ENCODE data around the gene ATP2B3. TPM values are rescaled to one million over a fixed set of nuclear protein-coding genes. Genes with fewer than 3 reads are reported as not detected.
A peak's percentile ranks its signal among the peaks of the same experiment; 100 is the strongest.
"Not testable (repeated sequence)": the region's sequence is repeated elsewhere in the genome, so short reads cannot be mapped to it uniquely, and the experiment has no call there.

The ATP2B3 gene
- total RNA-seq, 2 experiments from 2014 or later = not detected

DNA sequence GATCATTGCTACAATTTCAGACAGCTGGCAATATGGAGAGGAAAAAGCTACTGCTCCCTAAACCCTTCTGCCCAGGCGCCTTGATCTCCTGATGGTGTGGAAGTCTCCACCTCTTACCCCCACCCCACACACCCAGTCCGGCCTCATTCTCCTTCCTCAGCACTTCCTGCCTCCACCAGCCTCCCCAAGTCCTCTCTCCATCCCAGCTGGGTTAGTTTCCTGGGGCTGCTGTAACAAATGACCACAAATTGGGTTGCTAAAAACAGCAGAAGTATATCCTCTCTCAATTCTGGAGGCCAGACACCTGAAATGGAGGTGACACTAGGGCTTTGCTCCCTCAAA is 82.6 kb downstream of the ATP2B3 start:
- Mint-ChIP-seq H3K4me1 (ENCODE audit: low read depth) (peaks cover 35% of the 10 kb centered on the region), H3K4me3 (peak overlapping the region; percentile 82), H3K27ac (peak overlapping the region; percentile 74), H3K36me3 (ENCODE audit: low read depth) (peaks cover 8% of the 10 kb centered on the region), H3K27me3 (no peaks in the 10 kb centered on the region), H3K9me3 (no peaks in the 10 kb centered on the region)
- CTCF ChIA-PET = interaction anchor here (1.2 to 1.9 kb wide), 6 partner anchors 10 to 68 kb away, joined by 3 to 8 read pairs (median 5); no protein-coding TSS in a partner anchor
- ATAC-seq (no peak), DNase-seq (peak; percentile 19)
- intact Hi-C loops (cut with micrococcal nuclease) = loop anchor here (10.0 kb wide), 1 partner anchor 65 kb away; no protein-coding TSS in a partner anchor
- TF ChIP-seq, protein P1, sequence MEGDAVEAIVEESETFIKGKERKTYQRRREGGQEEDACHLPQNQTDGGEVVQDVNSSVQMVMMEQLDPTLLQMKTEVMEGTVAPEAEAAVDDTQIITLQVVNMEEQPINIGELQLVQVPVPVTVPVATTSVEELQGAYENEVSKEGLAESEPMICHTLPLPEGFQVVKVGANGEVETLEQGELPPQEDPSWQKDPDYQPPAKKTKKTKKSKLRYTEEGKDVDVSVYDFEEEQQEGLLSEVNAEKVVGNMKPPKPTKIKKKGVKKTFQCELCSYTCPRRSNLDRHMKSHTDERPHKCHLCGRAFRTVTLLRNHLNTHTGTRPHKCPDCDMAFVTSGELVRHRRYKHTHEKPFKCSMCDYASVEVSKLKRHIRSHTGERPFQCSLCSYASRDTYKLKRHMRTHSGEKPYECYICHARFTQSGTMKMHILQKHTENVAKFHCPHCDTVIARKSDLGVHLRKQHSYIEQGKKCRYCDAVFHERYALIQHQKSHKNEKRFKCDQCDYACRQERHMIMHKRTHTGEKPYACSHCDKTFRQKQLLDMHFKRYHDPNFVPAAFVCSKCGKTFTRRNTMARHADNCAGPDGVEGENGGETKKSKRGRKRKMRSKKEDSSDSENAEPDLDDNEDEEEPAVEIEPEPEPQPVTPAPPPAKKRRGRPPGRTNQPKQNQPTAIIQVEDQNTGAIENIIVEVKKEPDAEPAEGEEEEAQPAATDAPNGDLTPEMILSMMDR (IDR thresholded peaks at IDR 0.05) = no peak
- POLR2A ChIA-PET = interaction anchor here (1.0 kb wide), 1 partner anchor 47 kb away, joined by 4 read pairs; the partner anchor contains the start of gene DUSP9

DNA sequence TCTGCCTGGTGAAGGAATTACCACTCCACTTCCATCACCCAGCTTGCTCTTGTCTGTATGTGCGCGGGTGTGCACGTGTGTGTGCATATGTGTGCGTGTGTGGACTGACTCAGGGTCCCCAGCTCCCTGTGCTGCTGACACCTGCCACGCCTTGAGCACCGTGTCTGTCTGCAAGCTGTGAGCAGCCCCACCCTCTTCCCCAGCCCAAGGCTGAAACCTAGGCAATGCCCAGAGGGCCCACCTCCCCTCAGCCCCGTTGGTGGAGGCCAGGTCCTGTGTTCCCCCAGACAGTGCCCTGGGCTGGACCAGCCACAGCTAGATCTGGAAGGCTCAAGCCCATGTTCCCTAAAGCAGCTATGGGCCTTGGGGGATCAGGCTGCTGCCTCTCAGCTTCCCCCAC is 83.5 kb downstream of the ATP2B3 start:
- TF ChIP-seq, protein P1 (IDR thresholded peaks at IDR 0.05) = no peak
- Mint-ChIP-seq H3K27me3 (no peaks in the 10 kb centered on the region), H3K27ac (no peak overlapping the region), H3K4me3 (peak overlapping the region; percentile 82), H3K9me3 (no peaks in the 10 kb centered on the region), H3K36me3 (ENCODE audit: low read depth) (peaks cover 5% of the 10 kb centered on the region), H3K4me1 (ENCODE audit: low read depth) (peaks cover 35% of the 10 kb centered on the region)
- no peak for DNase-seq
- ATAC-seq = no peak
- ChIA-PET POLR2A (no interaction called here), CTCF (interaction anchor here (1.2 to 1.9 kb wide), 3 partner anchors 45 to 61 kb away, joined by 3 to 6 read pairs (median 4); no protein-coding TSS in a partner anchor)
- intact Hi-C loops (cut with micrococcal nuclease) = loop anchor here (10.0 kb wide), 1 partner anchor 64 kb away; no protein-coding TSS in a partner anchor

DNA sequence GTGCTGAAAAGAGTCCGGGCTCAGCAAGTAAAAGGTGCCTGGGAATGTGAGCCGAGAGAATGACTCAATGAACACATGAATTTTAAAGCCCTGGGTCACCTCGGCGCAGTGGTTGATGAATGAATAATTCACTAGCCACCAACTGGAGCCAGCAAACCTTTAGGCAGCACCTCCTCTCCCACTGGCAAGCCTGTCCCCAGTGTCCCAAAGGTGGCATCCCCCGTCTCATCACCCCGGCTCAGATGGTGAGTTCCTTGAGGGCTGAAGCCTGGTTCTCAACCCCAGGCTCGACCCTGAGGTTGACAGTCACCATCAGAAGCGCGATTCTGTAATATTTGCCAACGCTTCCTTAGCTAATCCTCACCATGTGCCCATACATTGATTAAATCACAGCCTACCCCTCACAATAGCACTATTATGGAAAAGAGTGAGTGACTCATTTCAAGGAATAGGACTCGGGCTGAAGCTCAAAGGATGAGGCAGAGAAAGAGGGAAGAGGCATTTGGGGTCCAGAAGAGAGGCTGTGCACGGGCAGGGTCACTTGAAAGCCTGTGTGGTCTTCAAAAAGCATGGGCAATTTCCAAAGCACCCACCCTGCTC is 84.2 kb downstream of the ATP2B3 start:
- TF ChIP-seq, protein P1 (IDR thresholded peaks at IDR 0.05) = no peak
- CTCF ChIA-PET = interaction anchor here (1.1 to 1.8 kb wide), 3 partner anchors 47 to 85 kb away, joined by 3 to 5 read pairs (median 3); partner anchors contain the start of gene SLC6A8
- Mint-ChIP-seq H3K36me3 (ENCODE audit: low read depth) (peaks cover 5% of the 10 kb centered on the region), H3K4me1 (ENCODE audit: low read depth) (peaks cover 33% of the 10 kb centered on the region), H3K4me3 (no peak overlapping the region), H3K27me3 (no peaks in the 10 kb centered on the region), H3K27ac (no peak overlapping the region), H3K9me3 (no peaks in the 10 kb centered on the region)
- ATAC-seq = no peak
- POLR2A ChIA-PET = no interaction called here
- DNase-seq = no peak
- intact Hi-C loops (cut with micrococcal nuclease) = loop anchor here (10.0 kb wide), 1 partner anchor 63 kb away; no protein-coding TSS in a partner anchor

DNA sequence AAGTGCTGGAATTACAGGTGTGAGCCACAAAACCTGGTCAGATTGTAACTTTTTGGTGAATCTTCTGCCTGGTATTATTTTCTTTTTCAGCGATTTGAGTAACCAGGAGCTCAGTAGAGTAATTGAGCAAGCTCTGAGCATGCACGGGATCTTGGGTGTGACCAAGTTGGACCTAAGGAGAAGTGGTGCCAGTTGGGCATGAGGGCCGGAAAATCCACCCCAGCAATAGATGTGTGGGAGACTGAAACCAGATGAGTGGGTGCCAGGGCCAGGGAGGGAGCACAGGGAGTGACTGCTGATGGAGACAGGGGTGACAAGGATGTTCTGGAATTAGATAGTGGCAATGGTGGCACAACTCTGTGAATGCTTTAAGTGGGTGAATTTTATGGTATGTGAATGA is 85.2 kb downstream of the ATP2B3 start:
- H3K36me3 Mint-ChIP-seq (ENCODE audit: low read depth) = no peaks in the 10 kb centered on the region
- H3K4me3 Mint-ChIP-seq = no peak overlapping the region
- ATAC-seq = no peak
- no peaks in the 10 kb centered on the region for H3K9me3 Mint-ChIP-seq
- TF ChIP-seq, protein P1 (IDR thresholded peaks at IDR 0.05) = no peak
- DNase-seq = no peak
- intact Hi-C loops (cut with micrococcal nuclease) = loop anchor here (10.0 kb wide), 1 partner anchor 62 kb away; no protein-coding TSS in a partner anchor
- ChIA-PET CTCF (interaction anchor here (1.4 to 1.9 kb wide), 3 partner anchors 59 to 84 kb away, joined by 5 to 8 read pairs (median 5); partner anchors contain the start of gene SLC6A8), POLR2A (no interaction called here)
- no peak overlapping the region for H3K27ac Mint-ChIP-seq
- H3K27me3 Mint-ChIP-seq = no peaks in the 10 kb centered on the region
- H3K4me1 Mint-ChIP-seq (ENCODE audit: low read depth) = peaks cover 23% of the 10 kb centered on the region

DNA sequence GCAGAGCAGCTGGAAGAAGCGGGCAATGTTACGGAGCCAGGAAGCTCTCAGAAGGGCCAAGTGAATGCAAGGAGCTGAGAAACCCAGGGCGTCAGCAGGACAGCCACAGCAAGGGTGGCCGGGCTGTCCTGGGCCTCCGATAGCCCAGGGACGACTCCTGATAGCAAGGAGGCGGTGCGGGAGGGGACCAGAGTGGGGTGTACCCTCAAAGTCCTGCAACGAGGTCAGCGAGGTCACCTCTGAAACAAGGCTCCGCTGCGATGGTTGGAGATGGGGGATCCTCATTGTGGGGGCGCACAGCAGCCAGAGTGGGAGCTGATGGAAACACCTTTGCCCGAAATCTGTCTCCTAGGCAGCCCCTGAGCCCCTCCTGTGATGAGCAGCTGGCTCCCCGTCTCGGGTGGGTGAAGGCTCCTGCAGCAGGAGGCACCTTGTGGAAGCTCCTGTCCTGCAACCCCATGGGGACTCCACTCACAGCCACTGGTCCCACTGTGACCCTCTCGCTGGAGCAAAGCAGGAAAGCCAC is 85.8 kb downstream of the ATP2B3 start:
- no peak for ATAC-seq
- Mint-ChIP-seq H3K27ac (no peak overlapping the region), H3K9me3 (no peaks in the 10 kb centered on the region), H3K36me3 (ENCODE audit: low read depth) (no peaks in the 10 kb centered on the region), H3K4me1 (ENCODE audit: low read depth) (peaks cover 19% of the 10 kb centered on the region), H3K4me3 (no peak overlapping the region), H3K27me3 (no peaks in the 10 kb centered on the region)
- POLR2A ChIA-PET = no interaction called here
- TF ChIP-seq, protein P1 (IDR thresholded peaks at IDR 0.05) = no peak
- intact Hi-C loops (cut with micrococcal nuclease) = loop anchor here (10.0 kb wide), 1 partner anchor 62 kb away; no protein-coding TSS in a partner anchor
- DNase-seq = no peak
- CTCF ChIA-PET = interaction anchor here (1.4 to 1.9 kb wide), 4 partner anchors 12 to 84 kb away, joined by 3 to 8 read pairs (median 5); partner anchors contain the start of gene SLC6A8

DNA sequence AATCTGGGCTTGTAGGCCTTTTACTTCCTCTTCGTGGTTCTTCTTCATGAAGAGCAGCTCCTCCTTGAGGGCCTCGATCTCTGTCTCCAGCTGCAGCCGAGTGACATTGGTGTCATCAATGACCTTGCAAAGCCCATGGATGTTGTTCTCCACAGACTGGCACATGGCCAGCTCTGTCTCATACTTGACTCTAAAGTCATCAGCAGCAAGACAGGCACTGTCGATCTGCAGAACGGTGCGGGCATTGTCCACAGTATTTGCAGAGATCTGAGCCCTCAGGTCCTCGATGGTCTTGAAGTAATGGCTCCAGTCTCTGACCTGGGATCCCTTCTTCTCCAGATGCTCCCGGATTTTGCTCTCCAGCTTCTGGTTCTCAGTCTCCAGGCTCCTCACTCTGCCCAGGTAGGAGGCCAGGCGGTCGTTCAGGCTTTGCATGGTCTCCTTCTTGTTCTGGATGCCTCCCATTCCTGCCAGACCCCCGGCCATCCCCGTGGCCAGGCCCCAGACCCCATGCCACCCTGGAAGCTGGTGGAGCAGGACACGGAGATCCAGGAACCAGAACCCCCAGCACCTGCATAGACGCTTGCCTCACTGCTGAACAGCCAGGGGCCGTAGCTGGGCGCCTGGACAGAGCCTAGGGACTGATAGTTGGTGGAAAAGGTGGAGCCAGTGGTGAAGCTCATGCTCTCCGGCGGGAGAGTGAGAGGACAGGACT is 87.4 kb downstream of the ATP2B3 start:
- H3K36me3 Mint-ChIP-seq (ENCODE audit: low read depth); H3K9me3 Mint-ChIP-seq; H3K27me3 Mint-ChIP-seq; H3K27ac Mint-ChIP-seq; H3K4me3 Mint-ChIP-seq; DNase-seq; ATAC-seq; POLR2A ChIA-PET: not testable (repeated sequence)
- H3K4me1 Mint-ChIP-seq (ENCODE audit: low read depth) = peaks cover 19% of the 10 kb centered on the region
- CTCF ChIA-PET = interaction anchor here (0.7 to 1.8 kb wide), 3 partner anchors 11 to 57 kb away, joined by 3 to 4 read pairs (median 3); no protein-coding TSS in a partner anchor
- intact Hi-C loops (cut with micrococcal nuclease) = loop anchor here (10.0 kb wide), 1 partner anchor 60 kb away; no protein-coding TSS in a partner anchor

All from activated CD8-positive, alpha-beta T cell treated with anti-CD3 and anti-CD28 coated beads for 36 hours (primary cell).